ENCODE data around the gene UPK3A.

UPK3A gene

GRCh38 chr22:45265535-45265934 is 19.2 kb upstream of the UPK3A start:
- TF ChIP-seq CTCF (conservative IDR thresholded peaks at IDR 0.05; ENCODE audit: control insufficient read depth, insufficient read depth, low read depth, low read length) = no peak
- DNase-seq (ENCODE audit: low read depth) = no peak
- H3K4me3 ChIP-seq (ENCODE audit: control insufficient read depth, low read depth, low read length) = no peak overlapping the region

- DNase-seq (ENCODE audit: low read depth) = no peak
- H3K4me3 ChIP-seq (ENCODE audit: control insufficient read depth, low read depth, low read length) = peak overlapping the region; percentile 58
- TF ChIP-seq CTCF (conservative IDR thresholded peaks at IDR 0.05; ENCODE audit: control insufficient read depth, insufficient read depth, low read depth, low read length) = no peak
Measured at GRCh38 chr22:45268167-45268957, 16.4 kb upstream of the UPK3A start.

GRCh38 chr22:45268958-45269844 is 15.5 kb upstream of the UPK3A start:
- DNase-seq (ENCODE audit: low read depth) = peak; percentile 52
- H3K4me3 ChIP-seq (ENCODE audit: control insufficient read depth, low read depth, low read length) = peak overlapping the region; percentile 58
- peak; percentile 33 for TF ChIP-seq CTCF (conservative IDR thresholded peaks at IDR 0.05; ENCODE audit: control insufficient read depth, insufficient read depth, low read depth, low read length)

- no peak for TF ChIP-seq CTCF (conservative IDR thresholded peaks at IDR 0.05; ENCODE audit: control insufficient read depth, insufficient read depth, low read depth, low read length)
- no peak overlapping the region for H3K4me3 ChIP-seq (ENCODE audit: control insufficient read depth, low read depth, low read length)
- DNase-seq (ENCODE audit: low read depth) = no peak
Measured at GRCh38 chr22:45270095-45271020, 14.4 kb upstream of the UPK3A start.

GRCh38 chr22:45271667-45272201 is 13.0 kb upstream of the UPK3A start:
- DNase-seq (ENCODE audit: low read depth) = peak; percentile 21
- TF ChIP-seq CTCF (conservative IDR thresholded peaks at IDR 0.05; ENCODE audit: control insufficient read depth, insufficient read depth, low read depth, low read length) = no peak
- H3K4me3 ChIP-seq (ENCODE audit: control insufficient read depth, low read depth, low read length) = no peak overlapping the region

- no peak overlapping the region for H3K4me3 ChIP-seq (ENCODE audit: control insufficient read depth, low read depth, low read length)
- DNase-seq (ENCODE audit: low read depth) = no peak
- TF ChIP-seq CTCF (conservative IDR thresholded peaks at IDR 0.05; ENCODE audit: control insufficient read depth, insufficient read depth, low read depth, low read length) = no peak
Measured at GRCh38 chr22:45272498-45272897, 12.3 kb upstream of the UPK3A start.
